SK-N-SH (cell line): Measurements from ENCODE around the gene IFT20.

Experiments used
- EZH2phosphoT487 ChIP-seq: fragments of 200-600 bp; sonication (generic); IDR thresholded peaks from 2 replicates; pipeline ENCODE4 v1.6.1; 2017; ENCODE audit warnings: low read depth, mixed run types, mild to moderate bottlenecking, antibody characterized with exemption, moderate library complexity, borderline replicate concordance
- POLR2AphosphoS5 ChIP-seq: IDR thresholded peaks from 2 replicates; pipeline ENCODE4 v1.6.1; 2012; ENCODE audit warnings: low read depth, low read length
- SMC3 ChIP-seq: IDR thresholded peaks from 2 replicates; pipeline ENCODE4 v1.6.1; 2012; ENCODE audit warnings: low read depth, low read length, improper control_type of control experiment
- USF1 ChIP-seq: IDR thresholded peaks from 2 replicates; pipeline ENCODE4 v1.4.0; 2012; ENCODE audit warnings: low read depth, borderline replicate concordance
- YY1 ChIP-seq: IDR thresholded peaks from 2 replicates; pipeline ENCODE4 v1.4.0; 2012; ENCODE audit warnings: low read depth, mild to moderate bottlenecking
- TF ChIP-seq, protein P1 (sequence below): fragments of 150-350 bp; IDR thresholded peaks from 2 replicates; pipeline ENCODE4 v1.6.1; 2017; ENCODE audit warnings: antibody characterized with exemption, low read length, low read depth, borderline replicate concordance
- TF ChIP-seq, protein P2 (sequence below): fragments of 200-600 bp; sonication (generic); IDR thresholded peaks from 2 replicates; pipeline ENCODE4 v1.6.1; 2017; ENCODE audit warnings: antibody characterized with exemption, mild to moderate bottlenecking, moderate library complexity
- TF ChIP-seq, protein P3 (sequence below): IDR thresholded peaks from 2 replicates; pipeline ENCODE4 v1.6.1; 2012; ENCODE audit warnings: mild to moderate bottlenecking, low read depth, low read length, moderate library complexity

DNA sequence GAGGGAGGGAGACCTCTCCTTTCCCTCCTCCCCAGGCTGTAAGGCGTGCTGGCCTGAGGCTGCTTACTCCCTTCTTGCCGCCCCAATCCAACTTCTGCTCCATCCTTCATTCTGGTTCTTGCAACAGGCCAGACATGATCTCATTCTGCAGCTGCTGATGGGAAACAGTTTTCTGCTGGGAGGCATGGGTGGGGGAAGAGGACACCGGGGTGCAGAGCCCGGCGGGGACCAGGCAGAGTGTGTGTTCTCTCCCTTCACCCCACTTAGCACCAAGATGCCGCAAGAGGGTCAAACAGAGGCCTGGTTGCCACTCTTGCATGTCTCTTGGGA is 37.6 kb upstream of the IFT20 start:
- TF ChIP-seq POLR2AphosphoS5 (no peak), EZH2phosphoT487 (no peak), YY1 (no peak), USF1 (no peak), SMC3 (no peak)
- TF ChIP-seq, protein P1, sequence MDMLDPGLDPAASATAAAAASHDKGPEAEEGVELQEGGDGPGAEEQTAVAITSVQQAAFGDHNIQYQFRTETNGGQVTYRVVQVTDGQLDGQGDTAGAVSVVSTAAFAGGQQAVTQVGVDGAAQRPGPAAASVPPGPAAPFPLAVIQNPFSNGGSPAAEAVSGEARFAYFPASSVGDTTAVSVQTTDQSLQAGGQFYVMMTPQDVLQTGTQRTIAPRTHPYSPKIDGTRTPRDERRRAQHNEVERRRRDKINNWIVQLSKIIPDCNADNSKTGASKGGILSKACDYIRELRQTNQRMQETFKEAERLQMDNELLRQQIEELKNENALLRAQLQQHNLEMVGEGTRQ = no peak
- TF ChIP-seq, protein P2, sequence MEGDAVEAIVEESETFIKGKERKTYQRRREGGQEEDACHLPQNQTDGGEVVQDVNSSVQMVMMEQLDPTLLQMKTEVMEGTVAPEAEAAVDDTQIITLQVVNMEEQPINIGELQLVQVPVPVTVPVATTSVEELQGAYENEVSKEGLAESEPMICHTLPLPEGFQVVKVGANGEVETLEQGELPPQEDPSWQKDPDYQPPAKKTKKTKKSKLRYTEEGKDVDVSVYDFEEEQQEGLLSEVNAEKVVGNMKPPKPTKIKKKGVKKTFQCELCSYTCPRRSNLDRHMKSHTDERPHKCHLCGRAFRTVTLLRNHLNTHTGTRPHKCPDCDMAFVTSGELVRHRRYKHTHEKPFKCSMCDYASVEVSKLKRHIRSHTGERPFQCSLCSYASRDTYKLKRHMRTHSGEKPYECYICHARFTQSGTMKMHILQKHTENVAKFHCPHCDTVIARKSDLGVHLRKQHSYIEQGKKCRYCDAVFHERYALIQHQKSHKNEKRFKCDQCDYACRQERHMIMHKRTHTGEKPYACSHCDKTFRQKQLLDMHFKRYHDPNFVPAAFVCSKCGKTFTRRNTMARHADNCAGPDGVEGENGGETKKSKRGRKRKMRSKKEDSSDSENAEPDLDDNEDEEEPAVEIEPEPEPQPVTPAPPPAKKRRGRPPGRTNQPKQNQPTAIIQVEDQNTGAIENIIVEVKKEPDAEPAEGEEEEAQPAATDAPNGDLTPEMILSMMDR = no peak
- TF ChIP-seq, protein P3, sequence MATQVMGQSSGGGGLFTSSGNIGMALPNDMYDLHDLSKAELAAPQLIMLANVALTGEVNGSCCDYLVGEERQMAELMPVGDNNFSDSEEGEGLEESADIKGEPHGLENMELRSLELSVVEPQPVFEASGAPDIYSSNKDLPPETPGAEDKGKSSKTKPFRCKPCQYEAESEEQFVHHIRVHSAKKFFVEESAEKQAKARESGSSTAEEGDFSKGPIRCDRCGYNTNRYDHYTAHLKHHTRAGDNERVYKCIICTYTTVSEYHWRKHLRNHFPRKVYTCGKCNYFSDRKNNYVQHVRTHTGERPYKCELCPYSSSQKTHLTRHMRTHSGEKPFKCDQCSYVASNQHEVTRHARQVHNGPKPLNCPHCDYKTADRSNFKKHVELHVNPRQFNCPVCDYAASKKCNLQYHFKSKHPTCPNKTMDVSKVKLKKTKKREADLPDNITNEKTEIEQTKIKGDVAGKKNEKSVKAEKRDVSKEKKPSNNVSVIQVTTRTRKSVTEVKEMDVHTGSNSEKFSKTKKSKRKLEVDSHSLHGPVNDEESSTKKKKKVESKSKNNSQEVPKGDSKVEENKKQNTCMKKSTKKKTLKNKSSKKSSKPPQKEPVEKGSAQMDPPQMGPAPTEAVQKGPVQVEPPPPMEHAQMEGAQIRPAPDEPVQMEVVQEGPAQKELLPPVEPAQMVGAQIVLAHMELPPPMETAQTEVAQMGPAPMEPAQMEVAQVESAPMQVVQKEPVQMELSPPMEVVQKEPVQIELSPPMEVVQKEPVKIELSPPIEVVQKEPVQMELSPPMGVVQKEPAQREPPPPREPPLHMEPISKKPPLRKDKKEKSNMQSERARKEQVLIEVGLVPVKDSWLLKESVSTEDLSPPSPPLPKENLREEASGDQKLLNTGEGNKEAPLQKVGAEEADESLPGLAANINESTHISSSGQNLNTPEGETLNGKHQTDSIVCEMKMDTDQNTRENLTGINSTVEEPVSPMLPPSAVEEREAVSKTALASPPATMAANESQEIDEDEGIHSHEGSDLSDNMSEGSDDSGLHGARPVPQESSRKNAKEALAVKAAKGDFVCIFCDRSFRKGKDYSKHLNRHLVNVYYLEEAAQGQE = no peak
